MM.1S (cell line): ENCODE measurements around the gene F12.

ENCODE experiments used
- DNase-seq: peaks from one replicate; pipeline ENCODE4 v3.0.0-alpha.2; 2015
- H2AFZ ChIP-seq: fragments of 300-600 bp; sonication (generic); 2 replicates; pipeline ENCODE4 v1.6.0; 2016; ENCODE audit warnings: antibody characterized with exemption, low read length
- H3F3A ChIP-seq: fragments of 300-600 bp; sonication (generic); 2 replicates; pipeline ENCODE4 v1.6.1; 2016; ENCODE audit warnings: mild to moderate bottlenecking, antibody characterized with exemption, low read length, moderate library complexity, mixed read lengths; ENCODE audit not compliant: insufficient read depth
- H3K27ac ChIP-seq: fragments of 300-600 bp; sonication (generic); 2 replicates; pipeline ENCODE4 v1.5.1; 2016; ENCODE audit warnings: mild to moderate bottlenecking, low read length
- H3K27me3 ChIP-seq: fragments of 300-600 bp; sonication (generic); replicated peaks from 2 replicates; pipeline ENCODE4 v1.6.0; 2016; ENCODE audit warnings: low read length; ENCODE audit not compliant: insufficient read depth
- H3K36me3 ChIP-seq: fragments of 300-600 bp; sonication (generic); replicated peaks from 2 replicates; pipeline ENCODE4 v1.6.1; 2016; ENCODE audit warnings: mild to moderate bottlenecking, low read length, mixed read lengths; ENCODE audit not compliant: insufficient read depth
- H3K4me1 ChIP-seq: fragments of 300-600 bp; sonication (generic); 2 replicates; pipeline ENCODE4 v1.6.1; 2016; ENCODE audit warnings: low read length, mixed read lengths
- H3K4me2 ChIP-seq: fragments of 300-600 bp; sonication (generic); 2 replicates; pipeline ENCODE4 v1.6.0; 2016; ENCODE audit warnings: low read depth, low read length
- H3K4me3 ChIP-seq: fragments of 300-600 bp; sonication (generic); 2 replicates; pipeline ENCODE4 v1.5.1; 2016; ENCODE audit warnings: low read length, mixed read lengths
- H3K79me2 ChIP-seq: fragments of 300-600 bp; sonication (generic); 2 replicates; pipeline ENCODE4 v1.6.1; 2016; ENCODE audit warnings: mixed run types, low read length, mixed read lengths
- H3K9ac ChIP-seq: fragments of 300-600 bp; sonication (generic); 2 replicates; pipeline ENCODE4 v1.6.1; 2016; ENCODE audit warnings: low read length, mixed read lengths
- H3K9me2 ChIP-seq: fragments of 300-600 bp; sonication (generic); replicated peaks from 2 replicates; pipeline ENCODE4 v1.6.1; 2016; ENCODE audit warnings: mild to moderate bottlenecking, low read length, mixed read lengths; ENCODE audit not compliant: insufficient read depth
- H3K9me3 ChIP-seq: fragments of 300-600 bp; sonication (generic); replicated peaks from 2 replicates; pipeline ENCODE4 v1.6.1; 2016; ENCODE audit warnings: mild to moderate bottlenecking, low read length, mixed read lengths; ENCODE audit not compliant: insufficient read depth
- H4K20me1 ChIP-seq: fragments of 300-600 bp; sonication (generic); 2 replicates; pipeline ENCODE4 v1.6.1; 2016; ENCODE audit warnings: mild to moderate bottlenecking, low read length, moderate library complexity, mixed read lengths; ENCODE audit not compliant: insufficient read depth
- CTCF ChIP-seq: fragments of 300-600 bp; sonication (generic); IDR thresholded peaks from 2 replicates; pipeline ENCODE4 v1.5.1; 2016; ENCODE audit warnings: antibody characterized with exemption, low read length, mixed read lengths
- EZH2 ChIP-seq: fragments of 300-600 bp; sonication (generic); optimal IDR thresholded peaks from 2 replicates; pipeline ENCODE3; 2017; ENCODE audit warnings: low read depth, mild to moderate bottlenecking, antibody characterized with exemption, low read length, mixed read lengths
- EZH2phosphoT487 ChIP-seq: fragments of 300-600 bp; sonication (generic); IDR thresholded peaks from 2 replicates; pipeline ENCODE4 v1.6.1; 2018; ENCODE audit warnings: antibody characterized with exemption, low read length

F12 gene

GRCh38 chr5:177355162-177355867 is 54.0 kb downstream of the F12 start:
- Histone ChIP-seq H2AFZ (no peak overlapping the region), H4K20me1 (no peaks in the 10 kb centered on the region), H3K36me3 (no peaks in the 10 kb centered on the region), H3K27me3 (no peaks in the 10 kb centered on the region), H3K27ac (no peak overlapping the region), H3K4me1 (peaks cover 40% of the 10 kb centered on the region), H3K4me2 (no peak overlapping the region), H3K9ac (no peak overlapping the region), H3K4me3 (no peak overlapping the region), H3F3A (peaks cover 7% of the 10 kb centered on the region; the same call in 1 of the 2 replicates), H3K79me2 (peaks cover 37% of the 10 kb centered on the region), H3K9me2 (no peaks in the 10 kb centered on the region), H3K9me3 (no peaks in the 10 kb centered on the region)
- DNase-seq = no peak
- TF ChIP-seq EZH2phosphoT487 = no peak
- no peak for TF ChIP-seq CTCF
- no peak for TF ChIP-seq EZH2

- Histone ChIP-seq H3K9me3 (no peaks in the 10 kb centered on the region), H3F3A (peaks cover 7% of the 10 kb centered on the region; the same call in 1 of the 2 replicates), H3K4me1 (peaks cover 42% of the 10 kb centered on the region), H3K27ac (no peak overlapping the region), H3K27me3 (no peaks in the 10 kb centered on the region), H2AFZ (no peak overlapping the region), H3K79me2 (peaks cover 37% of the 10 kb centered on the region), H3K9me2 (no peaks in the 10 kb centered on the region), H3K36me3 (no peaks in the 10 kb centered on the region), H3K4me2 (no peak overlapping the region), H4K20me1 (no peaks in the 10 kb centered on the region), H3K9ac (no peak overlapping the region), H3K4me3 (no peak overlapping the region)
- no peak for TF ChIP-seq EZH2phosphoT487
- TF ChIP-seq EZH2 = no peak
- no peak for TF ChIP-seq CTCF
- no peak for DNase-seq
Observed at GRCh38 chr5:177354711-177355110, 54.7 kb downstream of the F12 start.

GRCh38 chr5:177354256-177354655 is 55.1 kb downstream of the F12 start:
- no peak for TF ChIP-seq CTCF
- no peak for TF ChIP-seq EZH2phosphoT487
- no peak for TF ChIP-seq EZH2
- H3F3A ChIP-seq = peaks cover 7% of the 10 kb centered on the region; the same call in 1 of the 2 replicates
- DNase-seq = no peak
- H3K4me1 ChIP-seq = peaks cover 42% of the 10 kb centered on the region
- H3K27ac ChIP-seq = no peak overlapping the region
- H3K4me2 ChIP-seq = no peak overlapping the region
- no peaks in the 10 kb centered on the region for H3K9me3 ChIP-seq
- no peaks in the 10 kb centered on the region for H4K20me1 ChIP-seq
- no peaks in the 10 kb centered on the region for H3K36me3 ChIP-seq
- H3K9me2 ChIP-seq = no peaks in the 10 kb centered on the region
- peaks cover 37% of the 10 kb centered on the region for H3K79me2 ChIP-seq
- H3K27me3 ChIP-seq = no peaks in the 10 kb centered on the region
- no peak overlapping the region for H3K4me3 ChIP-seq
- no peak overlapping the region for H3K9ac ChIP-seq
- no peak overlapping the region for H2AFZ ChIP-seq
